Naive B cell (primary cell): ENCODE data around the gene SCN9A. TPM values are rescaled to one million over a fixed set of nuclear protein-coding genes. Genes with fewer than 3 reads are reported as not detected.
"Not testable (repeated sequence)": the region's sequence is repeated elsewhere in the genome, so short reads cannot be mapped to it uniquely, and the experiment has no call there.

ENCODE experiments used
- ATAC-seq, 2 donors: fragments of 150-1000 bp; cut with Tn5 transposase; 2 replicates each; pipeline ENCODE4 v1.10.0; 2021; ENCODE audit warnings: low read depth in 2 of 2, mild to moderate bottlenecking in 2 of 2, moderate library complexity in 2 of 2
- DNase-seq: peaks from one replicate; pipeline ENCODE4 v3.0.0; 2022
- H3K27ac Mint-ChIP-seq, 6 donors: one replicate each; pipeline ENCODE4 v1.8.0; 2020 to 2022; ENCODE audit warnings: mild to moderate bottlenecking in 6 of 6, mixed read lengths in 6 of 6, moderate library complexity in 5 of 6, inconsistent platforms in 2 of 6
- H3K27me3 Mint-ChIP-seq, 3 donors: one replicate each; pipeline ENCODE4 v1.8.0; 2021 to 2022; ENCODE audit warnings: mixed read lengths in 3 of 3, mild to moderate bottlenecking in 1 of 3
- H3K36me3 Mint-ChIP-seq, 2 donors: one replicate each; pipeline ENCODE4 v1.8.0; 2020 to 2022; ENCODE audit warnings: mixed read lengths in 2 of 2, inconsistent platforms in 1 of 2, mild to moderate bottlenecking in 1 of 2
- H3K4me1 Mint-ChIP-seq, 3 donors: one replicate each; pipeline ENCODE4 v1.8.0; 2020 to 2022; ENCODE audit warnings: mixed read lengths in 3 of 3, inconsistent platforms in 1 of 3, mild to moderate bottlenecking in 1 of 3, moderate library complexity in 1 of 3
- H3K4me3 Mint-ChIP-seq, 8 donors: one replicate each; pipeline ENCODE4 v1.8.0; 2020 to 2022; ENCODE audit warnings: mild to moderate bottlenecking in 8 of 8, mixed read lengths in 8 of 8, moderate library complexity in 8 of 8, inconsistent platforms in 2 of 8
- H3K9me3 Mint-ChIP-seq, 7 donors: one replicate each; pipeline ENCODE4 v1.8.0; 2020 to 2022; ENCODE audit warnings: mixed read lengths in 7 of 7, mild to moderate bottlenecking in 5 of 7, inconsistent platforms in 2 of 7, moderate library complexity in 1 of 7
- polyA plus RNA-seq, 6 donors: library from polyadenylated mRNA; unstranded; fragments of 300-500 nt; fragmentation: Illumina TruSeq; gene quantifications; one replicate each; pipeline ENCODE4 v1.2.3, GENCODE V29; 2021; ENCODE audit warnings: low read depth in 6 of 6

Gene SCN9A
- polyA plus RNA-seq, 6 donors from 2014 or later: not detected

- DNase-seq: no peak
- H3K4me3 Mint-ChIP-seq: no peak overlapping the region
- ATAC-seq: no peak
- H3K27ac Mint-ChIP-seq: no peak overlapping the region
- no peaks in the 10 kb centered on the region for H3K36me3 Mint-ChIP-seq
- H3K4me1 Mint-ChIP-seq: no peaks in the 10 kb centered on the region
- no peaks in the 10 kb centered on the region for H3K9me3 Mint-ChIP-seq
- H3K27me3 Mint-ChIP-seq: no peaks in the 10 kb centered on the region
Observed at GRCh38 chr2:166238176-166238575, 137.6 kb downstream of the SCN9A start.

GRCh38 chr2:166234112-166234846 lies 141.5 kb downstream of the SCN9A start:
- no peaks in the 10 kb centered on the region for H3K4me1 Mint-ChIP-seq
- H3K4me3 Mint-ChIP-seq: no peak overlapping the region
- H3K27me3 Mint-ChIP-seq: no peaks in the 10 kb centered on the region
- ATAC-seq: no peak
- no peak overlapping the region for H3K27ac Mint-ChIP-seq
- no peaks in the 10 kb centered on the region for H3K36me3 Mint-ChIP-seq
- DNase-seq: no peak
- H3K9me3 Mint-ChIP-seq: no peaks in the 10 kb centered on the region

GRCh38 chr2:166233244-166233643 lies 142.5 kb downstream of the SCN9A start:
- no peak for DNase-seq
- Mint-ChIP-seq H3K4me3 (no peak overlapping the region), H3K27ac (no peak overlapping the region), H3K36me3 (no peaks in the 10 kb centered on the region), H3K4me1 (no peaks in the 10 kb centered on the region), H3K9me3 (no peaks in the 10 kb centered on the region), H3K27me3 (no peaks in the 10 kb centered on the region)
- no peak for ATAC-seq

- H3K36me3 Mint-ChIP-seq: no peaks in the 10 kb centered on the region
- H3K27me3 Mint-ChIP-seq: no peaks in the 10 kb centered on the region
- H3K9me3 Mint-ChIP-seq: no peaks in the 10 kb centered on the region
- ATAC-seq (no peak), DNase-seq (no peak)
- no peak overlapping the region for H3K27ac Mint-ChIP-seq
- H3K4me3 Mint-ChIP-seq: no peak overlapping the region
- H3K4me1 Mint-ChIP-seq: no peaks in the 10 kb centered on the region
Observed at GRCh38 chr2:166230724-166231070, 145.0 kb downstream of the SCN9A start.

DNA sequence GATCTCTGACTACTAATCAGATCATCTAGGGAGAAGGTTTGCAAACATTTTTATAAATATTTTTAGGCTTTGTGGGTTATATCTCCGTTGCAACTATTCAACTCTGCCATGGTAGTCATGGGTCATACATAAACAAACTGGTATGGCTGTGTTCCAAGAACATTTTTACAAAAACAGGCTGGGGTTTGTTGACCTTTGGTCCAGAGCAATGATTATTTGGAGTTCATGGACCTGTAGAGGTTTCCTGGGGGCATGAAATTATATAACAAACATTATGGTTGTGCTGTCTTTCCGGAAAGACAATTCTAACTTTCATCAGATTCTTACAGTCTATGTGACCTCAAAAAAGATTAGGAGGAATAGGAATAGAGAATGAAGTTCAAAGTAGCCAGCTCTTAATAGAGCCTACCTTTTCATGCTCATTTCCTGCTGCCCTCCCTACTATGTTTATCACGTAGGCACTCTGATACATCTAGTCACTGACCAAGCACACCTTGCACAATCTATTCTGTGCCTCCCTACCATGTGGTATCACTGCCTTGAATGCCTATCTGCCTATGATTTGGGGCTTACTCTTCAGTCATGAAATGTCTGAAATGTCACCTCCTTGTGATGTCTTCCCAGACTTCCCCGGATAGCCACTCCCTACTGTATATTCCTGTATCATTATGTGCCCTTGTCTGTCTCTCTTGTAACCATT lies 145.6 kb downstream of the SCN9A start:
- H3K27me3 Mint-ChIP-seq: no peaks in the 10 kb centered on the region
- H3K4me3 Mint-ChIP-seq: no peak overlapping the region
- ATAC-seq (no peak), DNase-seq (no peak)
- no peaks in the 10 kb centered on the region for H3K36me3 Mint-ChIP-seq
- no peaks in the 10 kb centered on the region for H3K9me3 Mint-ChIP-seq
- H3K4me1 Mint-ChIP-seq: no peaks in the 10 kb centered on the region
- H3K27ac Mint-ChIP-seq: no peak overlapping the region

GRCh38 chr2:166229678-166230023 lies 146.1 kb downstream of the SCN9A start:
- no peaks in the 10 kb centered on the region for H3K9me3 Mint-ChIP-seq
- H3K4me3 Mint-ChIP-seq: no peak overlapping the region
- no peak for ATAC-seq

GRCh38 chr2:166224197-166224596 lies 151.5 kb downstream of the SCN9A start:
- H3K36me3 Mint-ChIP-seq: no peaks in the 10 kb centered on the region
- H3K4me1 Mint-ChIP-seq: no peaks in the 10 kb centered on the region
- H3K27me3 Mint-ChIP-seq: no peaks in the 10 kb centered on the region
- DNase-seq (no peak), ATAC-seq (no peak)
- H3K4me3 Mint-ChIP-seq: no peak overlapping the region
- H3K9me3 Mint-ChIP-seq: no peaks in the 10 kb centered on the region
- no peak overlapping the region for H3K27ac Mint-ChIP-seq

More at GRCh38 chr2:166229678-166230023, 146.1 kb downstream of the SCN9A start:
- no peak for DNase-seq
- H3K4me1 Mint-ChIP-seq: no peaks in the 10 kb centered on the region
- H3K36me3 Mint-ChIP-seq: no peaks in the 10 kb centered on the region
- no peak overlapping the region for H3K27ac Mint-ChIP-seq
- no peaks in the 10 kb centered on the region for H3K27me3 Mint-ChIP-seq

GRCh38 chr2:166223298-166223697 lies 152.4 kb downstream of the SCN9A start:
- H3K27me3 Mint-ChIP-seq: no peaks in the 10 kb centered on the region
- no peaks in the 10 kb centered on the region for H3K9me3 Mint-ChIP-seq

DNA sequence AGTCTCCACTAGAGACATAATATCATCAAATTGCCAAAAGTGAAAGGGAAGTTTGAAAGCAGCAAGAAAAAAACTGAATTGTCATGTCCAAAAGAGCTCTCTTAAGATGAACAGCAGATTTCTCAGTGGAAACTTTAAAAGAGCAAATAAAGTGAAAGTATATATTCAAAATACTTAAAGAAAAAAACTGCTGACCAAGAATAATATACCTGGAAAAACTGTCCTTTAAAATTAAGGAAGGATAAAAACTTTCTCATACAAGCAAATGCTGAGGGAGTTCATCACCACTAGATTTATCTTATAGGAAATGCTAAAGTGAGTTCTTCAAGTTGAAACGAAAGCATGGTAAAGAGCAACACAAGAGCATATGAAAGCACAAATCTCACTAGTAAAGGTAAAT lies 164.7 kb downstream of the SCN9A start:
- DNase-seq: no peak
- H3K9me3 Mint-ChIP-seq: peaks cover 11 to 41% (median 21%) of the 10 kb centered on the region in 7 donors

More at GRCh38 chr2:166223298-166223697, 152.4 kb downstream of the SCN9A start:
- DNase-seq: no peak
- H3K36me3 Mint-ChIP-seq: no peaks in the 10 kb centered on the region
- H3K4me3 Mint-ChIP-seq: peak overlapping the region in 1 of 8 donors; percentile 11
- no peak for ATAC-seq
- H3K27ac Mint-ChIP-seq: no peak overlapping the region
- H3K4me1 Mint-ChIP-seq: no peaks in the 10 kb centered on the region

DNA sequence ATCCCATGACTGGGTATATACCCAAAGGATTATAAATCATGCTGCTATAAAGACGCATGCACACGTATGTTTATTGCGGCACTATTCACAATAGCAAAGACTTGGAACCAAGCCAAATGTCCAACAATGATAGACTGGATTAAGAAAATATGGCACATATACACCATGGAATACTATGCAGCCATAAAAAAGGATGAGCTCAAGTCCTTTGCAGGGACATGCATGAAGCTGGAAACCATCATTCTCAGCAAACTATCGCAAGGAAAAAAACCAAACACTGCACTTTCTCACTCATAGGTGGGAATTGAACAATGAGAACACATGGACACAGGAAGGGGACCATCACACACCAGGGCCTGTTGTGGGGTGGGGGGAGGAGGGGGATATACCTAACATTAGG lies 165.8 kb downstream of the SCN9A start:
- not testable (repeated sequence) for DNase-seq

More for the DNA sequence above, 164.7 kb downstream of the SCN9A start:
- no peak for ATAC-seq
- Mint-ChIP-seq H3K27ac (no peak overlapping the region), H3K4me3 (no peak overlapping the region), H3K27me3 (no peaks in the 10 kb centered on the region), H3K4me1 (no peaks in the 10 kb centered on the region), H3K36me3 (peaks cover 0 to 12% of the 10 kb centered on the region in 2 donors)

DNA sequence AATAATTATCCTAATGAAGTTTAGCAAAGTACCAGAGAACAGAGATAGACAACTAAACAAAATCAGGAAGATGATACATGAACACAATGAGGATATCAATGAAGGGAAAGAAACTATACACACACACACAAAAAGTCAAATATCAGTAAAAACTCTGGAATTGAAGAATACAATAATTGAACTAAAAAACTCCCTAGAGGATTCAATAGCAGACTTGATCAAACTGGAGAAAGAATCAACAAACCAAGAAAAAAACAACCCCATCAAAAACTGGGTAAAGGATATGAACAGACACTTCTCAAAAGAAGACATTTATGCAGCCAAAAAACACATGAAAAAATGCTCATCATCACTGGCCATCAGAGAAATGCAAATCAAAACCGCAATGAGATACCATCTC lies 166.4 kb downstream of the SCN9A start:
- H3K36me3 Mint-ChIP-seq: peaks cover 0 to 12% of the 10 kb centered on the region in 2 donors
- DNase-seq, H3K27me3 Mint-ChIP-seq, H3K4me3 Mint-ChIP-seq, H3K4me1 Mint-ChIP-seq, ATAC-seq: not testable (repeated sequence)
- H3K9me3 Mint-ChIP-seq: peaks cover 8 to 39% (median 19%) of the 10 kb centered on the region in 7 donors
- H3K27ac Mint-ChIP-seq: peak overlapping the region in 1 of 6 donors; percentile 9

More for the DNA sequence above, 165.8 kb downstream of the SCN9A start:
- Mint-ChIP-seq H3K36me3 (peaks cover 0 to 12% of the 10 kb centered on the region in 2 donors), H3K9me3 (peaks cover 8 to 41% (median 19%) of the 10 kb centered on the region in 7 donors)
- H3K27ac Mint-ChIP-seq, ATAC-seq, H3K4me1 Mint-ChIP-seq, H3K4me3 Mint-ChIP-seq, H3K27me3 Mint-ChIP-seq: not testable (repeated sequence)

GRCh38 chr2:166206153-166206552 lies 169.6 kb downstream of the SCN9A start:
- H3K36me3 Mint-ChIP-seq: peaks cover 0 to 12% of the 10 kb centered on the region in 2 donors

DNA sequence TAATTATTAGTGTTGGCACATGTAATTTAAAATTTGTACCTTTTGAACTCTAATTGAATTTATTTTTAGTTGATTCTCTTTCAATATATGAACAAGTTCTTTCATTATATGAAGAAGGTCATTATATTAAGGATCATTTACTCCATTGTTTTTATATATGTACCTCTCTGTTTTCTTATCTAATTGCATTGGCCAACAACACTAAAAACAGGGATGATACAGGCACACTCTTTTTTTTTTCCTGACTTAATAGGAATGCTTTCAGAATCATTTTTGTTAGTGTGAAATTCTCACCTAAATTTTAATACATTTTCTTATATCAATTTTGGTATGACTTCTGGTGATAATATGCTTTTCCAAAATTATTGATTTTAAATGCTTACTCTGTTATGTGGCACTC lies 173.0 kb downstream of the SCN9A start:
- peaks cover 0 to 26% (median 7%) of the 10 kb centered on the region in 7 donors for H3K9me3 Mint-ChIP-seq
- no peak overlapping the region for H3K27ac Mint-ChIP-seq

More at GRCh38 chr2:166206153-166206552, 169.6 kb downstream of the SCN9A start:
- H3K27me3 Mint-ChIP-seq, H3K4me3 Mint-ChIP-seq, H3K4me1 Mint-ChIP-seq, H3K27ac Mint-ChIP-seq, DNase-seq, ATAC-seq: not testable (repeated sequence)
- peaks cover 8 to 51% (median 19%) of the 10 kb centered on the region in 7 donors for H3K9me3 Mint-ChIP-seq

DNA sequence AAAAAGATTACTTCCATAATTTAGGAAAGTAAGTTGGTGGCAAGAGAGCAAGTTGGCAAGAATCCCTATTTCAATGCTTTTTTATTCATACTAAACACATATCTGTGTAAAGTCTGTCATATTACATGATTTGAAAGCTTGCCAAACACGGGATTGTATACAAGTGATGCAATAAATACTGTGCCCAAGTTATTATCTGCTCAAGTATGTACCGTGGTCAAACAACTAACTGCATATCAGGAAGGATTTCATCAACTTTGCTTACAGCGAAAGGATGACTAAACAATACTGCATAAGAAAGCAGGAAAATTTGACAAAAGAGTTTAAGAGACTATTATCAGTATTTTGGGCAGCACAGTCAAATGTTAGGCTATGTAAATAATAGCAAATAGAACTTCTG lies 178.3 kb downstream of the SCN9A start:
- no peaks in the 10 kb centered on the region for H3K4me1 Mint-ChIP-seq
- no peak overlapping the region for H3K27ac Mint-ChIP-seq
- no peaks in the 10 kb centered on the region for H3K27me3 Mint-ChIP-seq
- no peaks in the 10 kb centered on the region for H3K36me3 Mint-ChIP-seq
- no peak for DNase-seq
- no peak for ATAC-seq
- peaks cover 0 to 4% (median 0%) of the 10 kb centered on the region in 7 donors for H3K9me3 Mint-ChIP-seq
- H3K4me3 Mint-ChIP-seq: no peak overlapping the region

More for the DNA sequence above, 173.0 kb downstream of the SCN9A start:
- no peak for ATAC-seq
- H3K4me1 Mint-ChIP-seq: no peaks in the 10 kb centered on the region
- H3K36me3 Mint-ChIP-seq: no peaks in the 10 kb centered on the region
- H3K27me3 Mint-ChIP-seq: no peaks in the 10 kb centered on the region
- H3K4me3 Mint-ChIP-seq: no peak overlapping the region
- DNase-seq: no peak
